GM21529 (cell line): ENCODE results near the gene PRM2.
"Not testable (repeated sequence)": the region's sequence is repeated elsewhere in the genome, so short reads cannot be mapped to it uniquely, and the experiment has no call there.

Source experiments
- ATAC-seq: cut with Tn5 transposase; IDR thresholded peaks from one replicate; pipeline ENCODE4 v1.9.1; 2021; ENCODE audit not compliant: unreplicated experiment

The PRM2 gene

DNA sequence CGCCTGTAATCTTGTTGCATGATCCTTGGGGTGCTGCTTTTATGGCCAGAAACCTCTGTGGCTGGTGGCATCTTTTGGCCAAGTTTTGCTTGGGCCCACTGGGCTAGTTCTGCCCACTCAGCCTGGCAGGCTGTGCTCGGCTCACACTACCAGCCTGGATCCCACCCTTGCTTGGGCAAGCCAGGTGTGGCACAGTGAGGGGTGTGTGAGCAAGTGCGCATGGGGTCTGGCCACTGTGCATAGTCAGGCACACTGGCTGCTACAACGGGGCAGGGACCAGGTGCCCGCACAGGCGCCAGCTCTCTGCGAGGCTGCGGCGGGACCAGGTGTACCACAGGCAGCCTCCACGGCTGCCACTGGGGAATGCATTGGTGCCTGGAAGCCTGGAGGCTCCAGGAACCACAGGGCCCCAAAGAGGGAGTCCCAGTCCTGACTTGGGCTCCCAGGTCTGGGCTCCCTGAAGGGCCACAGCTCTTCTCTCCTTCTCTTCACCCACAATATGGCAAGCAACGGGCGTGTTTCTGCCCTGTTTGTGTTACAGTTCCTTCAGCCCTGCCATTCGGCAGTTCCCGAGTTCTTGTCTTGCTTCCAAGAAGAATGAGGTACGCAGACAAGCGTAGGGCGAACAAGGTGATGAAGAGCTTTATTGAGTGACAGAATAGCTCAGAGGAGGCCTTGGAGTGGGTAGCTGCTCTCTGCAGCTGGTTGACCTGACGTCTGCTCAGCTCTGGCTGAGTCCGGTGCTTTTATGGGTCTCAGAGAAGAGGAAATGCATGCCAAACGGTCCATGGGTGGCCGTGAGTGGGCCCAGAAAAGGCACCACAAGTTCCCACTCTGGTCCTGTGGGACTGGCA lies 31.6 kb upstream of the PRM2 start:
- ATAC-seq = no peak

GRCh38 chr16:11306997-11307638 lies 30.8 kb upstream of the PRM2 start:
- ATAC-seq = no peak

GRCh38 chr16:11306381-11306780 lies 30.1 kb upstream of the PRM2 start:
- ATAC-seq = no peak

GRCh38 chr16:11303405-11304138 lies 27.3 kb upstream of the PRM2 start:
- no peak for ATAC-seq

DNA sequence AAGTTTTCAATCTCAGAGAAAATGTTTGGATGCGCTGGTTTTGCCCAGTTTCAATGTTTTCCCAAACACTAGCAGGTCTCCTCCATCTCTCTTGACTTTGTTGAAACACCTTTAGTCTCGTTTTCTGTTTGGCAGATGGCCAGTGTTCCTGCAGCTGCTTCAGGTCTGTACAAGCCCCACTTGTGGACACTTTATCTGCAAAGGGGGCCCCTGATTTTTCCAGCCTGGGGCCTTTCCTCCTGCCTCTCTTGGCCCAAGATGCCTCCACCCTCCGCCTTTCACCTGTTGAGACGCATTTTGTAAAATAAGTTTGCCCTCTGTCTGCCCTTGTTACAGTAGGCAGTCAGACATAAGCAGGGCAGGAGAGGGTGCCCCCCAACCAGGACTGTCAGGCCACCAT lies 26.7 kb upstream of the PRM2 start:
- no peak for ATAC-seq

DNA sequence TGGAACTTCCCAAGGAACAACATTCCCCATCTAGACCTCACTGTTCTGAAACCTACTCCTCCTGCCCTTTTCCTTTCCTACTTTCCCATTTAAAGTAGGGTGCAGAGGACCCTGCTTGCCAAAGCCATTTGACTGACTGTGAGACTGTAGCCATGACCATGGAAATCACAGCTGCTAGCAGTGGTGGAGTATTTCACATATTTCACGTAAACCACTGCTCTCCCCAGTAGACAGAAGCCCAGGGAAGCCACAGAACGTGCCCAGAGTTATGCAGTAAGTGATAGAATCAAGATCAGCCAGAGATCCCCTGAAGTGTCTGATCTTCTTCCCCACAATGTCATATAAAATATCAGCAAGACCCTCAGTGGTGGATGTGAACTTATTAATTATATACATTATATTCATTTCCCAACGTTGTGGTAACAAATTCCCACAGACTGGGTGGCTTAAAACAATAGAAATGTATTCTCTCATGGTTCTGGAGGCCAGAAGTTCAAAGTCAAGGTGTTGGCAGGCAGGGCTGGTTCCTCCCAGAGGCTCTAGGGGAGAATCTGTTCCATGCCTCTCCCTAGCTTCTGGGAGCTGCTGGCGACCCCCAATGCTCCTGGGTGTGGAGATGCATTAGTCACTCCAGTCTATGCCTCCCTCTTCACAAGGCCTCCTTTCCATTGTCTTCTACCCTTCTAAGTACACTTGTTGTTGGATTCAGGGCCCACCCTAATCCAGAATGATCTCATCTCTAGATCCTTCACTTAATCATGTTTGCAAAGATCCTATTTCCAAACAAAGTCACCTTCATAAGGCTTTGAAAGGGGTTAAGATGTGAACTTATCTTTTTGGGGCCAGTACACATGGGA lies 25.6 kb upstream of the PRM2 start:
- ATAC-seq = no peak

- ATAC-seq = no peak
Measured at GRCh38 chr16:11300560-11300892, 24.2 kb upstream of the PRM2 start.

GRCh38 chr16:11299865-11300559 lies 23.7 kb upstream of the PRM2 start:
- no peak for ATAC-seq

- not testable (repeated sequence) for ATAC-seq
Measured at GRCh38 chr16:11298950-11299547, 22.8 kb upstream of the PRM2 start.

- ATAC-seq = no peak
Measured at GRCh38 chr16:11298143-11298900, 22.0 kb upstream of the PRM2 start.

DNA sequence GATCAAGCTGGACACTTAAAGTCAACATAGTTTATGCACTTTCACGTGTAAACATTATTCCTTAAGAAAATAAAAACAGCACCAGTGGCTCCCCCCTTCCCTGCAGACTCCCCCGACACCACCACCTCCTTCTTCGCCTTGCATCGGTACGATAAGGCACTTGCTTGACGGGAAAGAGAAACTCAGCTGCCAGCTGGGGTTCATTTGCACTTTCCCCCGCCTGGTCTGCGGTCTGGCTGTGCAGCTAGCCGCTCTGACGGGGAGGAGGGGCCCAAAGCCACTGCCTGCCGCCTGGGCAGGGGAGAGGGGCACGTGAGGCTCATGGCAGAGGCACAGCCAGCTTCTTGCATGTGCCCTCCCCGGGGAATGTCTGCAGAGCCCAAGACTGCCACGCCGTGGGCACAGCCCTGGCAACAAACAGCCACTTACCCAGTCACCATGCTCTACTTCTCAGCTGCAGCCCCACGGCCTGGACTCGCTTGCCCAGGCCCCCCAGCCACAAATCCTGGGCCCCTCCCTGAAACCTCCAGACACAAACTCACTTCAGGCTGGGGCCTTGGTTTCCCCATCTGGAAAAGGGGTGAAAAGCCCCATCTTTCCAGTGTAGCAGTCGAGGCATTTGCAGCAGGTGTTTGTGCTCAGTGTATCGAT lies 21.3 kb upstream of the PRM2 start:
- ATAC-seq = peak; percentile 79

GRCh38 chr16:11296706-11297491 lies 20.6 kb upstream of the PRM2 start:
- ATAC-seq = peak; percentile 5

DNA sequence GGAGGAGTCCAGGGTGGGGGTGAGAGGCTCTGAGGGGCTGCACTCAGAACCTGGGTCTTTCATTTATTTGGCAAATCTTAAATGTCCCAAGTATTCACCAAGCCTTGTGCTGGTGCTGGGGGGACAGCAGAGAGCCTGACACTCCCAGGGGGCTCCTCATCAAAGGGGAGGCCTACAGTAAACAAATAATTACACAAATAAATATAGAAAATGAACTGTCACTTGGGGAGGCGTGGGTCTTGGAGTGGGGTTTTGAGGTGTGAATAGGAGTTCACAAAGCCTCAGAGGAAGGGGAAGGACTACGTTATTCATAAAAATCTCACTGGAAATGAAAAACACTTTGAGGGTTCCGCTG lies 20.0 kb upstream of the PRM2 start:
- ATAC-seq = no peak

- no peak for ATAC-seq
Measured at GRCh38 chr16:11295672-11296071, 19.4 kb upstream of the PRM2 start.

GRCh38 chr16:11292076-11292748 lies 15.9 kb upstream of the PRM2 start:
- no peak for ATAC-seq

DNA sequence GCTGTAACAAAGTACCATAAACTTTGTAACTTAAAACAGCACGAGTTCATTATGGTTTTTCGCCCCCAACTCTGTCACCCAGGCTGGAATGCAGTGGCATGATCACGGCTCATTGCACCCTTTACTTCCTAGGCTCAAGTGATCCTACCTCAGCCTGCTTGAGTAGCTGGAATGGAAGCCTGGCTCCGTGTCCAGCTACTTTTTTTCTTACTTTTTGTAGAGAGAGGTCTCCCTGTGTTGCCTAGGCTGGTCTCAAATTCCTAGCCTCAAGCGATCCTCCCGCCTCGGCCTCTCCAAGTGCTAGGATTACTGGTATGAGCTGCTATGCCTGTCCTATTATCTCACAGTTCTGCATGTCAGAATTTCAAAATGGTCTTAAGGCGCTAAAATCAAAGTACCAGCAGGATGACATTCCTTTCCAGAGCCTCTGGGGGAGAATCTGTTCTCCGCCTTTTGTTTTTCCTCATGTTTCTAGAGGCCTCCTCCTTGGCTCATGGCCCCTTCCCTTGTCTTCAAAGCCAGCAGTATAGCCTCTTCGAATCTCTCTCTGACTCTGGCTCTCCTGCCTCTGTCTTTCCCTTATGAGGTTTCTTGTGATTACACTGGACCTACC lies 14.9 kb upstream of the PRM2 start:
- ATAC-seq = no peak
